Fibroblast of lung (primary cell): ENCODE results near the gene SGCA. TPM values are rescaled to one million over a fixed set of nuclear protein-coding genes. Genes with fewer than 3 reads are reported as not detected.

Source experiments
- DNase-seq, 2 donors: peaks; one replicate each; pipeline versions ENCODE4 v3.0.0 to v3.0.0-alpha.2; 2010; ENCODE audit warnings: low read depth in 2 of 2
- H2AFZ ChIP-seq: 2 replicates; pipeline ENCODE4 v1.5.1; 2012; ENCODE audit warnings: low read length, control low read depth, inconsistent platforms
- H3K27ac ChIP-seq: 2 replicates; pipeline ENCODE4 v1.5.1; 2011; ENCODE audit warnings: low read length, control low read depth; ENCODE audit not compliant: insufficient read depth
- H3K27me3 ChIP-seq: 2 replicates; pipeline ENCODE4 v1.5.1; 2011; ENCODE audit warnings: mild to moderate bottlenecking, low read length; ENCODE audit not compliant: control insufficient read depth, insufficient read depth
- H3K36me3 ChIP-seq: 2 replicates; pipeline ENCODE4 v1.5.1; 2011; ENCODE audit warnings: low read length; ENCODE audit not compliant: control insufficient read depth, insufficient read depth
- H3K4me1 ChIP-seq: 2 replicates; pipeline ENCODE4 v1.5.1; 2011; ENCODE audit warnings: low read length; ENCODE audit not compliant: control insufficient read depth, insufficient read depth; ENCODE audit errors: extremely low read depth
- H3K4me2 ChIP-seq: 2 replicates; pipeline ENCODE4 v1.5.1; 2011; ENCODE audit warnings: low read length, control low read depth; ENCODE audit not compliant: insufficient read depth; ENCODE audit errors: extremely low read depth
- H3K4me3 ChIP-seq, 4 experiments: fragments of 200-600 bp in 1 of 4; sonication (generic) in 1 of 4; replicated peaks in 1 of 4; 2 replicates each; pipeline ENCODE4 v1.5.1; 2011 to 2016; ENCODE audit warnings: low read length in 4 of 4, low read depth in 3 of 4, mild to moderate bottlenecking in 3 of 4, control low read depth in 2 of 4, inconsistent platforms in 1 of 4, mixed read lengths in 1 of 4; ENCODE audit not compliant: insufficient read depth in 1 of 4; ENCODE audit errors: control extremely low read depth in 1 of 4
- H3K79me2 ChIP-seq: 2 replicates; pipeline ENCODE4 v1.5.1; 2012; ENCODE audit warnings: mild to moderate bottlenecking, low read length, inconsistent platforms; ENCODE audit not compliant: control insufficient read depth, insufficient read depth
- H3K9ac ChIP-seq: 2 replicates; pipeline ENCODE4 v1.5.1; 2011; ENCODE audit warnings: mild to moderate bottlenecking, low read length, control low read depth; ENCODE audit not compliant: insufficient read depth
- H3K9me3 ChIP-seq: 2 replicates; pipeline ENCODE4 v1.5.1; 2012; ENCODE audit warnings: low read depth, low read length; ENCODE audit not compliant: control insufficient read depth, insufficient read depth
- H4K20me1 ChIP-seq: 2 replicates; pipeline ENCODE4 v1.5.1; 2011; ENCODE audit warnings: low read length; ENCODE audit not compliant: control insufficient read depth, insufficient read depth; ENCODE audit errors: extremely low read depth
- EZH2 ChIP-seq: IDR thresholded peaks from 2 replicates; pipeline ENCODE4 v1.5.1; 2012; ENCODE audit warnings: low read length, control low read depth, mild to moderate bottlenecking; ENCODE audit errors: missing control alignments
- polyA plus RNA-seq, 2 donors: library from polyadenylated mRNA; depleted of rRNA in 1 of 2; stranded (reverse) in 1 of 2; unstranded in 1 of 2; fragments of >200 nt; gene quantifications; 2 replicates each; pipeline ENCODE4 v1.2.1, GENCODE V29; 2011 to 2012; ENCODE audit warnings: missing spikeins in 1 of 2
- total RNA-seq: library from RNA; depleted of rRNA; stranded (reverse); fragments of >200 nt; gene quantifications from 2 replicates; pipeline ENCODE4 v1.2.1, GENCODE V29; 2014
- TF ChIP-seq, protein P1 (sequence below), 2 donors: IDR thresholded peaks in 1 of 2; conservative IDR thresholded peaks in 1 of 2; 1 replicate in 1 of 2; 2 replicates in 1 of 2; pipeline ENCODE4 v1.5.1; 2011 to 2012; ENCODE audit warnings: low read length in 2 of 2, control low read depth in 1 of 2, inconsistent platforms in 1 of 2, low read depth in 1 of 2, mild to moderate bottlenecking in 1 of 2

The SGCA gene
- total and polyA plus RNA-seq, 2 donors (not counting 1 experiment from before 2014, with no cell fraction given): 1.6 to 4.3 TPM

DNA sequence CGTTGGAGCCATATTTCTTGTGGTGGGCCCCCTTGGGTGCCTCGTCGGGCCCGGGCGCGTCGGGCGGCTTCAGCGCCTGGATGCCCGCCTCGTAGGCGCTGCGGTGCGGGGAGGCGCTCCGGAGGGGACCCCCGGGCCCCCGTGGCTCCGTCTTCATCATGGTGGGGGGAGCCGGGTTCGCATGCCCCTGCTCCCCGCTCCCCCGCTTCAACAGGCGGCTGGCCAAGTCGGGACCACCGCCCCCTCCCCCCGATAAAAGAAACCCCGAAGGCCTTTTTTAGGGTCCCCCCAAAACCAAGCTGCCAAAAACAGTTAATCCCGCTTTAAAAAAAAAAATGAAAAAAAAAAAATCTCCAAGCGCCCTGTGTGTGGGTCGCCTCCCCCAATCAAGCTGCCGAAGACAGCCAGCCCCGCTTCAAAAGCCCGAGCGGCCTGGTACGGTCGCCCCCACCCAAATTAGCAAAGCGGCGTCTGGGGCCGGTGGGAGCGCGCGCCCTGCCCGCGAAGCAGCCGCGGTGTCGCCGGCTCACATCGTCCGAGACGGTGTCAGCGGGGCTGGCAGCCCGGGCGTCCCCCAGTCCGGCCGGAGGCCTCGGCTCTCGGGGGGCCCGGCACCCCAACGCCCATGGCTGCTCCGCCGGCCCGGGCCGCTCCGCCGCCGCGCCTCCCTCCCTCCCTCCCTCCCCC is 15.3 kb upstream of the SGCA start, which contains the start of gene PPP1R9B:
PPP1R9B (minus strand) TSS at position 324 of the 687 bp plus-strand sequence; CDS start at position 160, 164 bp downstream.
- no peaks in the 10 kb centered on the region for H3K9me3 ChIP-seq
- H3K4me2 ChIP-seq: peak within 1 kb of the TSS; percentile 97
- no peaks in the 10 kb centered on the region for H4K20me1 ChIP-seq
- peak within 1 kb of the TSS; percentile 83 for H3K27ac ChIP-seq
- H3K27me3 ChIP-seq: no peaks in the 10 kb centered on the region
- peaks cover 26% of the 10 kb centered on the region for H3K4me1 ChIP-seq
- TF ChIP-seq EZH2: no peak
- peaks cover 52% of the 10 kb centered on the region for H3K79me2 ChIP-seq
- no peak for DNase-seq
- peak within 1 kb of the TSS; percentile 78 to 90 (median 84) for H3K4me3 ChIP-seq
- H2AFZ ChIP-seq: peak within 1 kb of the TSS; percentile 28
- H3K9ac ChIP-seq: peak within 1 kb of the TSS; percentile 83
- peaks cover 3% of the 10 kb centered on the region for H3K36me3 ChIP-seq

DNA sequence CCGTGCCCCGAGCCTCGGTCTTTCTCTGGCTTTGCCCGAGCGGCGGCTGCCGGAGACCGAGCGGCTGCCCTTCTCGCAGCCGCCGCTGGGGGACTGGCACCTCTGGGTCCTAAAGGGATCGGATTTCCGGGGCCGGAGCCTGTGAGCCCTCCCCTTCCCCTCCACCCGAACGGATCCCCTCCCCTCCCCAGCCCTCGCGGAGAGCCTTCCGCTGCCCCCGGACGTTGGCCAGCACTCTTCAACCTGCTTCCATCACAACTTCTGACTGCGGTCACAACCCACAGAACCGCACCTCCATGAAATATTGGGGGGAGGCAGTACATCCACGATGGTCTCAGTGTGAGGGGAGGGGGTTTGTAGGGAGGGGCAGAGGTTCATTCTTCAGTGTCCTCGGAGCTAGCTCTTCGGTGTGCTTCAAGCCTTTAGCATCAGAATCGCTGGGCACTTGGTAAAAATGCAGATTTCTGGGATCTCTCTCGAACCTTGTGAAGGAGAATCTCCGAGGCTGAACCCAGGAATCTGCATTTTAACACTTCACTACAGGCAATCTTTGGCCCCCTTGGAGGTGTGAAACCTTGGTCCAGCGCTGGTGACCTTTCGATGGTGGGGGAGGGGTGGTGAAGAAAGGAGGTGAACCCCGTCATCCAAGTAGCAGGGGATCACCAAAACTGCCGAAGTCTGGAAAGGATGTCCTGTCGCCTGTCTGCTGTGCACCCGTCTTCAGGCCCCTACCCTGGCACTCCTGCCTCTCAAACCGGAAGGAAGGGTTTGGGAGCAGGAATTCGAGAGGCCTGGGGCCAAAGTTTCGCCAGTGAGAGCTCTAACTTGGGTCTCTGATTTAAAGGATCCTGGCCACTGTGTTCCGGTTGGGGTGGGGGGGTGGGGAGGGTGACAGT is 14.5 kb upstream of the SGCA start:
- H3K79me2 ChIP-seq: peaks cover 44% of the 10 kb centered on the region
- peak overlapping the region; percentile 83 for H3K27ac ChIP-seq
- peaks cover 21% of the 10 kb centered on the region for H3K4me1 ChIP-seq
- DNase-seq: peak; percentile 90 to 91
- H3K36me3 ChIP-seq: peaks cover 3% of the 10 kb centered on the region
- no peaks in the 10 kb centered on the region for H4K20me1 ChIP-seq
- TF ChIP-seq EZH2: no peak
- TF ChIP-seq, protein P1, sequence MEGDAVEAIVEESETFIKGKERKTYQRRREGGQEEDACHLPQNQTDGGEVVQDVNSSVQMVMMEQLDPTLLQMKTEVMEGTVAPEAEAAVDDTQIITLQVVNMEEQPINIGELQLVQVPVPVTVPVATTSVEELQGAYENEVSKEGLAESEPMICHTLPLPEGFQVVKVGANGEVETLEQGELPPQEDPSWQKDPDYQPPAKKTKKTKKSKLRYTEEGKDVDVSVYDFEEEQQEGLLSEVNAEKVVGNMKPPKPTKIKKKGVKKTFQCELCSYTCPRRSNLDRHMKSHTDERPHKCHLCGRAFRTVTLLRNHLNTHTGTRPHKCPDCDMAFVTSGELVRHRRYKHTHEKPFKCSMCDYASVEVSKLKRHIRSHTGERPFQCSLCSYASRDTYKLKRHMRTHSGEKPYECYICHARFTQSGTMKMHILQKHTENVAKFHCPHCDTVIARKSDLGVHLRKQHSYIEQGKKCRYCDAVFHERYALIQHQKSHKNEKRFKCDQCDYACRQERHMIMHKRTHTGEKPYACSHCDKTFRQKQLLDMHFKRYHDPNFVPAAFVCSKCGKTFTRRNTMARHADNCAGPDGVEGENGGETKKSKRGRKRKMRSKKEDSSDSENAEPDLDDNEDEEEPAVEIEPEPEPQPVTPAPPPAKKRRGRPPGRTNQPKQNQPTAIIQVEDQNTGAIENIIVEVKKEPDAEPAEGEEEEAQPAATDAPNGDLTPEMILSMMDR (conservative IDR thresholded peaks at IDR 0.05 in 1 of 2, IDR thresholded peaks at IDR 0.05 in 1 of 2; ENCODE audit: low read depth in 1 of 2, low read length in 2 of 2): peak; percentile 43 to 50
- no peaks in the 10 kb centered on the region for H3K27me3 ChIP-seq
- peak overlapping the region; percentile 97 for H3K4me2 ChIP-seq
- H3K9ac ChIP-seq: peak overlapping the region; percentile 83
- peak overlapping the region; percentile 28 for H2AFZ ChIP-seq
- H3K4me3 ChIP-seq: peak overlapping the region; percentile 59 to 85 (median 72)
- H3K9me3 ChIP-seq: no peaks in the 10 kb centered on the region

DNA sequence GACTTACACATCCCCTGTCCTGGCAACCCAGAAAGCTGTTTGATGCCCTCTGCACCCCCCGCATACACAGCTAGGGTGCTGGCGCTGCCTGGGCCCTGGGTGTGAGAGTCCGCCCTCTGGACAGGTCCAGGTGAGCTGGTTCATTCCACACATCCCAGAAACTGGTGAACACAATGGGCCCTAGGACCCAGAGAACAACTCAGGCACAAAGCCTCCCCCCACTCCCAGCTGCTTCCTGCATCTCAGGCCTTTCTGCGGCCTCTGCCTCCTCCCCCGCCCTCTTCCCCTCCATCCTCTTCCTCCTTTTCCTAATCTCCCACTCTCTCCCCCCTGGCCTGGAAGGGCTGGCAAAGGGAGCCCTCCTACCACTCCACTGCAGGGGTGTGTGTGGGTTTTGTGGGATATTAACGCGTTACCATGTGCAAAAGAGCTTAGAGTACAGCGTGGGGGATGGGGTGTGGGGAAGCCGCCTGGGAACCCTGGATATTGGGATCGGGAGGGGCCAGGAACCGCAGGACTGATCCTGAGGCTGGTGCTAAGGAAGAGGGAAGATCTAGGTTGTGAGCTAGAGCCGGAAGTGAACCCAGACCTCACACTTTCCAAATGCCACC is 13.8 kb upstream of the SGCA start:
- H2AFZ ChIP-seq: no peak overlapping the region
- H4K20me1 ChIP-seq: no peaks in the 10 kb centered on the region
- peak; percentile 88 to 90 for DNase-seq
- no peaks in the 10 kb centered on the region for H3K36me3 ChIP-seq
- H3K79me2 ChIP-seq: peaks cover 36% of the 10 kb centered on the region
- peak overlapping the region; percentile 97 for H3K4me2 ChIP-seq
- no peaks in the 10 kb centered on the region for H3K9me3 ChIP-seq
- peak overlapping the region; percentile 21 to 85 (median 65) for H3K4me3 ChIP-seq
- H3K27me3 ChIP-seq: no peaks in the 10 kb centered on the region
- peaks cover 13% of the 10 kb centered on the region for H3K4me1 ChIP-seq
- TF ChIP-seq EZH2: no peak
- TF ChIP-seq, protein P1 (conservative IDR thresholded peaks at IDR 0.05 in 1 of 2, IDR thresholded peaks at IDR 0.05 in 1 of 2; ENCODE audit: low read depth in 1 of 2, low read length in 2 of 2): no peak
- peak overlapping the region; percentile 83 for H3K27ac ChIP-seq
- H3K9ac ChIP-seq: no peak overlapping the region
